Fibroblast of lung (primary cell): ENCODE data around the gene ECHS1.

ENCODE experiments used
- CTCF ChIP-seq, 2 donors: IDR thresholded peaks in 1 of 2; conservative IDR thresholded peaks in 1 of 2; 1 replicate in 1 of 2; 2 replicates in 1 of 2; pipeline ENCODE4 v1.5.1; 2011 to 2012; ENCODE audit warnings: low read length in 2 of 2, control low read depth in 1 of 2, inconsistent platforms in 1 of 2, low read depth in 1 of 2, mild to moderate bottlenecking in 1 of 2
- EZH2 ChIP-seq: IDR thresholded peaks from 2 replicates; pipeline ENCODE4 v1.5.1; 2012; ENCODE audit warnings: low read length, control low read depth, mild to moderate bottlenecking; ENCODE audit errors: missing control alignments

GRCh38 chr10:133372507-133372906, 647 bp downstream of the ECHS1 start:
- TF ChIP-seq CTCF (conservative IDR thresholded peaks at IDR 0.05 in 1 of 2, IDR thresholded peaks at IDR 0.05 in 1 of 2; ENCODE audit: low read depth in 1 of 2, low read length in 2 of 2) (no peak), EZH2 (no peak)
